NCI-H774 (cell line): ENCODE measurements around the gene GSC2.
"Not testable (repeated sequence)": the region's sequence is repeated elsewhere in the genome, so short reads cannot be mapped to it uniquely, and the experiment has no call there.

Experiments
- DNase-seq: peaks from one replicate; lab custom pipeline; 2025; lab: John Stamatoyannopoulos, UW

The GSC2 gene

DNA sequence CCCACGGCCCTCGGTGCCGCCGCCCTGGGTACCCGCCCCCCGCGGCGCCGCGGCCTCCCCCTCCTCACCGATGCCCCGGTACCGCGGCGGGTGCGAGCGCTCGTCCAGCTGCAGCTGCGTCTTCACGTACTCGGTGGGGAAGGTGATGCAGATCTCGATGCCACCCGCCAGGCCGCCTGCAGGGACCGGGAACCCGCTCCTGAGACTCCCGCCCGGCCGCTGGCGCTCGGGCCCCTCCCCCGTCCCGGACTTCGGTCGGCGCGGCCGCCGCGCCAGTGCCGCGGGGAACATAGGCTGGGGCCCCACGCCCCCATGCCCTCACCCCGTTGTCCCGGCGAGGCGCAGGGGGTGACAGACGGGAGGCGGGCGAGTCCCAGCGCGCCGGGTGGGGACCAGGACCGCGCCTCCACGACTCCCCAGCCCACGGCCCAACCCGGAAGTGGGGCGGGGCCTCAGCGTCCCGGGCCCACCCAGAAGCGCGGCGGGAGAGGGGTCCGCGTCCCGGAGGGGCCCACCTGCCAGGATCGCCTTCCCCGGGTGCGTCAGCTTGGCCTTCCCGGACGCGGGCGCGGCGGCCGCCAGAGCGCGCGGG is 28.1 kb upstream of the GSC2 start:
- peak; percentile 52 for DNase-seq

DNA sequence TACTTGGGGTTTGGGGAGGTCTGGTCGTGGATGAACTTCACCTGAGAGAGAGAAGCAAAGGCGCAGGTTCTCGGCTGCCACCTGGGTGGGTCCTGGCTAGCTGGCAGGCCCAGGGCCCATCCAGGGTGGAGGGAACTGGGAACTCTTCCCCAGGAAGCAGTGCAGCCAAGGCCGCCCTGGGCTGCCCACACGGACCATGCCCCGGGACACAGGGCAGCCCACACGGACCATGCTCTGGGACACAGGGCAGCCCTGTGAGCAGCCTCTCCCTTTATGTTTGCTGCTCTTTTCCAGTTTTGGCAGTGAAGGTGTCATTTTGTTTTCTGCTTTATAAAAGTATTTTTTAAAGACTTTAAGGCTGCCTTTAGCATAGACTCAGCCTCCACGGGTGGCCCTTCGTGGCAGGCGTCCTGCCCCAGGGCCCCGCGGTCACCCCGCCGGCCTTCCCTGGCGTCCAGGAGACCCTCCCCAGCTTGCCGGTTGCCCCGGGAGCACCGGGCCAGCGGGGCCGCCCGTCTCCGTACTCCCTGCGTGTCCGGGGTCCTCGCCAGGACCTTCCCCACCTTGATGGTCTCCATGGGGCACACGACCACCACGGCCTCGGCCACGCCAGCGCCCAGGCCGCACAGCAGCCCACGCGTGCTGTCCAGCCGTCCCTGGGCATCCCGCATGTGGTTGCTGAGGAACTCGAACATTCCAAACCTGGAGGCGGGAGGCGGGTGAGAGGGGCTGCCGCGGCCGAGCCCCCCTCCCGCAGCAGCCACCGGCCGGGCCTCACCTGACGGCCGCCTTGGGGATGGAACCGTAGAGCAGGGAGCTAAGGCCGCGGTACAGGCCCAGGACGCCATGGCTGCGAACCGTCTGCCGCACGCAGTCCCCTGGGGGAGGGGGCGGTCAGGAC is 27.3 kb upstream of the GSC2 start:
- no peak for DNase-seq

DNA sequence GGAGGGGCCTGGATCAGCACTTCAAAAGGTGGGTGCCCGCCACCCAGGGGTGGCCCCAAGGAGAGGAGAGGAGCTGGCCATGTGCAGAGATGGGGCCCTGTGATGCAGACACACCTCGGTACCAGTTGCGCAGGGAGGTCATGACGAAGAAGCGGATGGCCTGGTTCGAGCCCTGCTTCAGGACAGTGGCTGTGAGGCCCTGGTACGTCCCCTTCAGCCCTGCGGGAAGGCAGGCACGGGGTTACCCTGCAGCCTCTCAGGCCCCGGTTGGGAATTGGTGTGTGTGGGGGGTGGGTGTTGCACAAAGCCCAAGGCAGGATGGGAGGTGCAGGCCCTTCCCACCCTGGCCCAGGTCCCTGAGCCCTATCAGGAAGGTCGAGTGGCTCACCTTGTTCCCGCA is 26.6 kb upstream of the GSC2 start:
- no peak for DNase-seq

DNA sequence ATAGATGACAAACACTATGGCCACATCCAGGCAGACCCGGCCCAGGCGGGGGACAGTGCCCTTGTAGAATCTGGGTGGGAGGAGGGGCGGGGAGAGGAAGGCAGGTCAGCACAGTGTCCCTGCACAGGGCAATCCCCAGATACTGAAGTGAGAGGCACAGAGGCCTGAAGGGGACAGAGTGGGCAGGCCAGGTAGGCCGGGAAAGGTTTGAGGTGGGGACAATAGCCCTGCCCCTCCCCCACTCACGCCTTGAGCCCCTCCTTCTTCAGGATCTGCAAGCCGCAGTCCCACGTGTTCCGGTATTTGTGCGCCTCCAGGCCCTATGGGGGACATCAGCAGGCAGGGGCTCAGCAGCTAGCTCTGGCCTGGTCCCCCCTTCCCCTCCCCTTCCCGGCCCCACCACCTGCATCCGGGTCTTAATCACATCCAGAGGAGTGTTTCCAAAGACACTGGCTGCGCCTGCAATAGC is 26.1 kb upstream of the GSC2 start:
- no peak for DNase-seq

DNA sequence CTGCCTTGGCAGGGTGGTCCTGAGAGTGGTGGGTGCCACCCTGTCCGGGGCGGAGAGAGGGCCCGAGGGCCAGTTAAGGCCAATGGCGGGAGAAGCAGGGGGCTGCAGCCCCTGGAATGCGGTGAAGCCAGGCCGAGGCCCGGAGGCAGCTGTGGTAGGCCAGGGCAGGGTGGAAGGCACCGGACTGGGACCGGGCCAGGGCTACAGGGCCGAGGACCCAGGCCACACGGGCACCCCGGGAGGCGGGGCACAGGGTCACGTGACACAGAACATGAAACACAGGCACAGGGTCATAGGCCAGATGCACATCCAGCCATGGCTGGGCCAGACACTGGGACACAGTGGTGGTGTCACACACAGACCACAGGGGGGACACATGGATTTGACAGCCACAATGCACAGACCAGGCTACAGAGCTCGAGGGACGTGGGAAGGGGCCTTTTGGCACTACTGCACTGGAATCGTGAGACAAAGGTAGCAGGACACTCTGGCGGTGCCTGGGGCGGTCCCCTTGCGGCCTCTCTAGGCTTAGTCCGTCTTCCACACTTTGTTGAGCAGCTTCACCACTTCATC is 25.6 kb upstream of the GSC2 start:
- no peak for DNase-seq

DNA sequence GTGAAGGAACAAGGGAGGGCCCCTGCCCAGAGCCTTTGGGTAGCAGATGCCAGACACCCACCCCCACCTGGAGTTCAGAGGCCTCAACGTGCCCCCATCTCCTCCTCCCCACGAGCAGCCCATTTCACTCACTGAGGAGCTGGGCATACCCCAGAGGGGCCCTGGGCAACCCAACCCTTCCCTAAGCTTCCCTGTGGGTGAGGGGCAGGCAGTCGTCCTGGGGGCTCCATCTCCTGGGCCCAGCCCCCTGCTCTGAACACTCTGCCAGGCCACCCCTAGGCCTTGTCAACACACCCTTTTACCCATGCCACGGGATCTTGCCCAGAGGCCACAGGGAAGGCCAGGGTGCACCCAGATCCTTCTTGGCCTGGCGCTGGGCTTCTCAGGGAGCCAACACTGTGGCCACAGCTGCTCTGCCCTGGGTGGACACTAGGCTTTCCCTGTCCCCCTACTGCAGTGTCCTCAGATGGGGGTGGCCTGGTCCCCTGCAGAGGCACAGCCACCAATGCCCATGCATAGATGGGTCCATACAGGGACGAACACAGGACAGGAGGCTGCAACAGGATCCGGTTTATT is 25.0 kb upstream of the GSC2 start:
- no peak for DNase-seq

DNA sequence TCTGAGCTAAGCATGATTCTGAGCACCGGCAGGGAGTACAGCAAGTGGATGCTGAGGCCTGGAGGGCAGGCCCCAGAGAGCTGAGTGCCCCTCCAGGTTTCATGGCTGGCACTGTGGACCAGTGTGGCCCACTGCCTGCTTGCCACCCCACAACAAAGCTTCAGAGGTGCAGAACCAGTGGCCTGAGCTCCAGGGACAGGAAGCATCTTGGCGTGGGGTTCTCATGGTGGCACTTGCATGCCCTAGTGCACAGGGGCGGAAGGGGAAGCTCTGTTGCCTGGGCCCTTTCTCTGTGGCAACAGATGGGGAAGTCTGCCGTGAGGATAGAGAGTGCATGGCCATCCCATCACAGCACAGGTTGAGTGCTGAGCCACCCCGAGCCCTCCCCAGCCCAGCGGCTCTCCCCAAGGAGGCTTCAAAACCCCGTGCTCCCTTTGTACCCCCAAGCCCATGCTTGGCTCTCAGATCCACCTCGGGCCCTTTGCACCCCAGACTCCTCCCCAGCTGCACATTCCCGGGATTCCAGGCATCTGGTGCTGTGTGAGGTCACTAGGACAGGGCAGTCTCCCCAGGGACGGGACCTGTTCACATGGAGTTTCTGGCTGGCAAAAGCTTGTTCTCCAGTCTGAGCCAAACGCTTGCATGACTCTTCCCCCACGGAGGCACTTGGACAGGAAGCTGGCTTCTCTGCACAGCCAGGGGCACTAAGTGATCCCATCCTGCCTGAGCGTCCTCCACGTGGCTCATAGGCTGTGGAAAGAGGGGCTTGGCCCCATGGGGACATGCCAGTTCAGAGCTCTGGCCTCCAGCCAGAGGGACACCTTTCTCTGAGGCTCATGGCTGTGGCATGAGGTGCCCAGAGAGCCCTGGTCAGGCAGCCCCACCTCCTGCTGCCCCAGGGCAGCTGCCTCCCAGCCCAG is 24.3 kb upstream of the GSC2 start:
- DNase-seq = no peak

DNA sequence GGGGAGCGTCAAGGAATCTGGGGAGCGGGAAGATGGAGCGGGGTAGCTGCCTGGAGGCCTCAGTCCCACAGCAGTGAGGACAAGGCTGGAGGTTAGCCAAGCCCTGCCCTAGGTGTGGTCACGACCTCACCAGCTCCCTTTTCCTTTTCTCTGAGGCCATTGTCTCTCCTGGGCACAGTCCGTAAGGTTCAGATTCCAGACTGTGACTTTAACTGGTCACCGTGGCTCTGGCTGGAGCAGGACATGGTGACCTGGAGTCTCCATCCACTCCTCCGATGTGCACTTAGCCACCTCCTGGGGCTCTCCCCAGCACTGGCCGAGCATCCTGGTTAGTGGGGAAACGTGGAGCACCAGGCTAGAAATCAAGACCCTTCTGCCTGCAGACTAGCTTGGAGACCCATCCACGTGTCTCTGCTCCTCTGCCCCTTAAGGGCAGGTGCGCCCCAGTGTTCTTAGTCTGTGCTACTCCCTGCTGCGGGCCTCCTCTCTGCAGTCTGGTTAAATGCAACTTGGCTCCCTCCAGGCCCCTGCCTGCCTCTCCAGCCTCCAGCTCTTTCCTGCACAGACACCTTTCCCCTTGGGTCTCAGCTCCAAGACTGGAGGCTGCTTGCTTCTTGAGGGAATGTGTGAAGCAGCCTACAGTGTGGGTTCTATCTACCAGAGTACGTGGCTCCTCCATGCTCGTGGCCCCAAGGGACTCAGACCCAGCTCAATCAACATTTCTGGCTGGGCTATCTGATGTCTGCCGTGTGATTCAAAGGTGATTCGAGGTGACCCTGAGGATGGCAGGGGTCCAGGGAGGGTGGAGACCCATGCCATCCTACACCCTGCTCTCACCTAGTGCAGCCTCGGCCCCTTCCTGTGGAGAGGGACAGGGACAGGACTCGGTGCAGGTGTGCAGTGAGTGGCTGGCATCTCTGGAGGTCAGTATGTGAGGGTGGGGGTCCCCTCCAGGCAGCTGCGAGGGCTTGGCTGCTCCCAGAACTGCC is 23.2 kb upstream of the GSC2 start:
- no peak for DNase-seq

DNA sequence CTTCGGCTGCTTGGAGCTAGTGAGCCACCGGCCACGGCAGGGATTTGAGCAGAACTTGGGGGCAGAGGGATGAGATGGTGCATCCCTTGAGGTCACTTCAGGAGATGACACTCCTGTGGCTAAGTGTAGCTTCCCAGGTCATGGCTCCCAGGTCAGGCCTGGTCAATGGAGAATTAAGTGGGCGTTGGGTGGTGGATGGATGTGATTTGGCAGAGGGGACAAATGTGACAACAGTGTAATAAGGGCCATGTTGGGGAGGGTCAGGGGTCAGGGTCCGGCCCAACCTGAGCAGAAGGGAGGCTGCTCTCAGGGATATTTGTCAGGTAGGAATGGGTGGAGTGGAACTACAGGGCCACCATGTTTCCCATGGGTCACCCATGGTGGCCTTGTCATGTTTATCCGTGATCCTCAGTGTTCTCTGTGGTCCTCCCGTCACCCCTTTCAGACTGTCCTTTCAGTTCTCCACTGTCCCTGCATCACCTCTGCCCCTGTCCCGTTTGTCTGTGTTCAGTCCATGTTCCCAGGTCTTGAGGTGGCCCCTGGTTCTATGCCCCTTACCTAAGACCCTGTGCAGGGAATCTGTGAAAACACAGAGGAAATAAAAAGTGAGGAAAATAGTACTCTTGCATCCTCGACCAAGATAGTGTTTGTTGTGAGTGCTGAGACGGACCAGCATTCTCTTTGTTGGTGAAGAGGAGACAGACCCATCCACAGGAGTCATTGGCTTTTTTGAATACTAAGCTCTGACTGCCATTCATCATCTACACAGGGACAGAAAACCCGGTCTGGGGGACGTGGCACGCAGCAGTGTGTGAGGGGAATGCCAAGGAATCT is 22.3 kb upstream of the GSC2 start:
- no peak for DNase-seq

DNA sequence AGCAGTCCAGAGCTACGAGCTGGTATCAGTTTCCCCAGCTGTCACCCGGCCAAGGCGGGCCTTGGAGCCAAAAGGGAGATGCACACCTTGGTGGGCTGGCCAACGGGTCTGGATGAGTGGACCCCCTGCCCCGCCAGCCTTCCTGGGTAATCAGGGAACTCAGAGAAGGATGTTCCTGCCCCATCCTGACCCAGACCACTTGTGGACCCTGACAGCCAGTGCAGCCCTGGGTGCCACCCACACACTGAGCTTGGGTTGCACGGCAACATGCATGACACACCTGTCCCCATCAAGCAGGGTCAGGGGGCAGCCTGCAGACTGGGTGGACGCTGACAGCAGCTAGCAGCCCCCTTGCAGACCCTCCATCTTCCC is 19.8 kb upstream of the GSC2 start:
- DNase-seq = no peak

DNA sequence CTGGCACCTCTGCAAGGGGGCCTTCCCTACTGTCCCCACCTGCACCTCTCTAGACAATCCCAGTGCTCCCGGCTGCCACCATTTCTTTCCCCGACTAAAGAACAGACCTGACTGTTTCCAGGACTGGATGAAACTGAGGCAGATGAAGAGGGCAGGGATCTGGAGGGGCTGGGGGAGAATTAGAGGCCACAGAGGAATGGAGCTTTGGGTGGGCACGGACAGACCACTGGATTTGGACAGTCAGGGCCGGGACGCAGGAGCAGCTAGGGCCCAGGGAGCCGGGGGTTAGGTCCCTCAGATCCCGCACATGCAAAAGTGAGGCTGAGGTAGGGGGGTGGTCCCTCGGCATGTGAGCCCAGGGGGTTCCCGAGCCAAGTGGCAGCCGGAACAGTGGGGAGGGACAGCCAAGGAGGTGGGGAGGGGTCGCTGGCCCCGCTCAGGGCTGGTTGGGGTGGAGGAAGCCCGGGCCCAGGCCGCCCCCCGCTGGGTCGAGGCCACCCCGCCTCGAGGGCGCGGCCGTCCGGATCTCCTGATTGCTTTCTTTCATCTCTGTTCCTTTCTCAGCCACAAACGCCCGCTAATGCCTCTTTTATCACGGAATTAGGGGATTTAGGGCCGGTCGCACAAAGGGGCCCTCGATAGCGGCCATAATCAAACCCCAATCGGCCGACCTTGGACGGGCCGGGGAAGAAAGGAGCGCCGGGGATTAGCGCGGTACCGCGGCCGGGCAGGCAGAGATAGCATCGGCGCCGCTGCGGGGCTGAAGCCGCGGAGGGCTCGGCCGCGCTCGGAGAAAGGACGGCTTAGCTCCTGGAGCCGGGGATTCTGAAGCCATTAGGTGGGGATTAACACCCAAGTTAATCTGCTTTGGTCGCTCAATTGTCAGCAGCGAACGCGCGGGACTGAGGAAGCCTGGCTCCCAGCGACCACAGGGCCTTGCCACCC is 19.2 kb upstream of the GSC2 start:
- no peak for DNase-seq

DNA sequence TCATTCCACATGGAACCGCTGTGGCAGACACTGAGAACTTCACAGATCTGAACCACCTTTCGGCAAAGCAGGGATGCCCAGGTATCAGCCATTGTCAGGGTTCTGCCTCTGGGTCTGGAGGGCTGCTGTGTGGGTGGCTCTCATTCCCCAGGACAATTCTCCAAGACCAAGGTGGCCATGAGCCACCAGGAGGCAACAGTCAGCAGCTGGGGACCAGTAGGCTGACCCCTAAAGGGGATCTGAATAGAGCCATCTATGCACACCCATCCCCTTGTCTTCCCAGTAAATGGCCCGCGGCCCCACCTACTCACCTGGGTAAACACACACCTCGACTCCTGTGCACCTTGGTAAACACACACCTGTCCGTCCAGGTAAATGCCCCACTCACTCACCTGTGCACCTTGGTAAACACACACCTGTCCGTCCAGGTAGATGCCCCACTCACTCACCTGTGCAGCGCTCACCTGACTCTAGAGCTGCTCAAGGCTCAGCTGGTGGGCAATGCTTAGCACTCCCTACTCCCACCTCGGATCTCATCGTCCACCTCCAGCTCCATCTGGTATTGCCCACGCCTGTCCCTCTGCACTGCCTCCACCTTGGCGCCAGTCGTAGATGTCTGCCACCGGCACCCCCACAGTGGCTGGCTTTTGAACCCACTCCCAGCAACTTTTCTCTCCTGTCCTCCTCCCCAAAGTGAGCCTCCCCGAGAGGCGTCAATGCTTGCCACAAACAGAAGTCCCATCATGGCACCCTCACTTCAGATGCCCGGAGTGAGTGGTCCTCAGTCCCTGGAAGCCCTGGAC is 18.2 kb upstream of the GSC2 start:
- no peak for DNase-seq

DNA sequence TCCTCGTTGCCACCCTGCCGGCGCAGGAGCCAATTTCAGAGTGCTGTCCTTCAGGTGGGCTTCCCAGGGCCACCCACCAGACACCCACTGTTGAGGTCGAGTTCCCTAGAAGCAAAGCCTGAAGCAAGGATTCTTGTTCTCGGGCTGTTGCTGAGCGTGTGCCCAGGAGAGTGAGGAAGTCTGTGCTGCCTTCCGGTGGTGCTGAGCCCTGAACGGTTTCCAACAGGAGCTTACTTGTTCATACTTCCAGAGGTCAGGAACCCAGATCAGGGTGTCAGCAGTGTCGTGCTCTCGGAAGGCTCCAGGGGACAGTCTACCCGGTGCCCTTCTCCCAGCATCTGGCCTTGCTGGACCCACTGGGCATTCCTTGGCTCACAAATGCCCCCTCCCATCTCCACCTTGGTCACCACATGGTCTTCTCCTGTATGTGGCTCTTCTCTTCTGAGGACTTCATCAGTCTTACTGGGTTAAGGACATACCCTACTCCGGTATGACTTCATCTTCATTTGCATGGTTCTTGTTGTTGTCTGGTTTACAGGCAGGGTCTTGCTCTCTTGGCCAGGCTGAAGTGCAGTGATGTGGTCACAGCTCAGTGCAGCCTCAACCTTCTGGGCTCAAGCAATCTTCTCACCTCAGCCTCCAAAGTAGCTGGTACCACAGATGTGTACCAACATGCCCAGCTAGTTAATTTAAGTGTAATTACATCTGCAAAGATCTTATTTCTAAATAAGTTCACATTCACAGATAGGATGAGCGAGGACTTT is 17.2 kb upstream of the GSC2 start:
- no peak for DNase-seq

DNA sequence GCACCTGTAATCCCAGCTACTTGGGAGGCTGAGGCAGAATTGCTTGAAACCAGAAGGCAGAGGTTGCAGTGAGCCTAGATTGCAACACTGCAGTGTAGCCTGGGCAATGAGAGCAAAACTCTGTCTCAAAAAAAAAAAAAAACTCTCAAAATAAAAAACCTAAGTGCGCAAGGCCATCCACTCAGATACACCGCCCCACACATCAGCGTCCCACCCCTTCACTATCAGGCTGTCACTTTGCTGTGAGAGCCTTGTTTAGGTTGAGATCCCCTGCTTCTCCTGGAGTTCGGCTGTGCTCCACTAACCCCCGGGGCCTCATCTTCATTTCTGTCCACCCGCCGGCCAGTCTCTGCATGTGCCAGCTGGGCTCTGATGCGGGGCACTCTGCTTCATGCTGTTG is 16.3 kb upstream of the GSC2 start:
- no peak for DNase-seq

DNA sequence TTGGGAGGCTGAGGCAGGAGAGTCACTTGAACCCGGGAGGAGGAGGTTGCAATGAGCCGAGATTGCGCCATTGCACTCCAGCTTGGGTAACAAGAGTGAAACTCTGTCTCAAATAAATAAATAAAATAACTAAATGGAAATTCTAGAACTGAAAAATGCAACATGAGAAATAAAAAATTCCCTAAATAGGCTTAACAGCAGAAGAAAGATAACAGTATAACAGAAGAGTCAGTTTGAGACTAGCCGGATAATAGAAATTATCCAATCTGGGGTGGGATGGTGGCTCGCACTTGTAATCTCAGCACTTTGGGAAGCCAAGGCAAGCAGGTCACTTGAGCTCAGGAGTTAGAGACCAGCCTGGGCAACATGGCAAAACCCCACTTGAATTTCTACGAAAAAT is 14.3 kb upstream of the GSC2 start:
- DNase-seq = no peak

DNA sequence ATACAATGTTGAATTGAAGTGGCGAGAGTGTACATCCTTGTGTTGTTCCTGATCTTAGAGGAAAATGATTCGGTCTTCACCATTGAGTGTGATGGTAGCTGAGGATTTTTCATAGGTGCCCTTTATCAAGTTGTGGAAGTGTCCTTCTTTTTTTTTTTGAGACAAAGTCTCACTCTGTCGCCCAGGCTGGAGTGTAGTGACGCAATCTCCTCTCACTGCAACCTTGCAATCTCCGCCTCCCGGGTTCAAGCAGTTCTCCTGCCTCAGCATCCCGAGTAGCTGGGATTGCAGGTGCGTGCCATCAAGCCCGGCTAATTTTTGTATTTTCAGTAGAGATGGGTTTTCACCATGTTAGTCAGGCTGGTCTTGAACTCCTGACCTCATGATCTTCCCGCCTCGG is 8.6 kb upstream of the GSC2 start:
- not testable (repeated sequence) for DNase-seq

DNA sequence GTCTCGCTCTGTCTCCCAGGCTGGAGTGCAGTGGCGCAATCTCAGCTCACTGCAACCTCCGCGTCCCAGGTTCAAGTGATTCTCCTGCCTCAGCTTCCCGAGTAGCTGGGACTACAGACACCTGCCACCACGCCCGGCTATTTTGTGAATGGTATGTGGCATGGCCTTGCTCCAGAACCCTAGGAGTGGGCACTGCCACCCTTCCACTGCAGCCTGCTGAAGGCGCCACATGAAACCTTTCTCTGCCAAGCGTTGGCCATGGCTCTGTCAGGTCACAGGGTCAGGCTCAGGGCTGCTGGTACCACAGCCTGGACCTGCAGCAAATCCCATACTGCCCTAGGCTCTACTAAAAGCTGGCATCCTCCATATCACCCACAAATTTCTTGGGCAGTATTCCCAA is 6.0 kb upstream of the GSC2 start:
- DNase-seq = not testable (repeated sequence)
